Measurements from ENCODE around the gene UQCRC1.

Gene UQCRC1

GRCh38 chr3:48609088-48610005 lies at the start of gene UQCRC1:
TSS of gene UQCRC1 (minus strand) at chr3:48609646. CDS start at chr3:48609620, 26 bp downstream.
- DNase-seq: peak; percentile 38

- DNase-seq: no peak
Measured at GRCh38 chr3:48656841-48657281, 47.4 kb upstream of the UQCRC1 start.

- no peak for DNase-seq
Measured at GRCh38 chr3:48656061-48656840, 46.8 kb upstream of the UQCRC1 start.

- no peak for DNase-seq
Measured at GRCh38 chr3:48655606-48656005, 46.2 kb upstream of the UQCRC1 start.

- DNase-seq: no peak
Measured at GRCh38 chr3:48655063-48655462, 45.6 kb upstream of the UQCRC1 start.

GRCh38 chr3:48652923-48653715 lies 43.7 kb upstream of the UQCRC1 start:
- no peak for DNase-seq

GRCh38 chr3:48651771-48652170 lies 42.3 kb upstream of the UQCRC1 start:
- no peak for DNase-seq

GRCh38 chr3:48650723-48651122 lies 41.3 kb upstream of the UQCRC1 start:
- no peak for DNase-seq

- DNase-seq: no peak
Measured at GRCh38 chr3:48648188-48648850, 38.9 kb upstream of the UQCRC1 start.

GRCh38 chr3:48647714-48648113 lies 38.3 kb upstream of the UQCRC1 start:
- DNase-seq: no peak

- no peak for DNase-seq
Measured at GRCh38 chr3:48644898-48645760, 35.7 kb upstream of the UQCRC1 start.

GRCh38 chr3:48642605-48643004 lies 33.2 kb upstream of the UQCRC1 start:
- DNase-seq: no peak

- no peak for DNase-seq
Measured at GRCh38 chr3:48641396-48641795, 31.9 kb upstream of the UQCRC1 start.

GRCh38 chr3:48639944-48640606 lies 30.6 kb upstream of the UQCRC1 start:
- no peak for DNase-seq

- no peak for DNase-seq
Measured at GRCh38 chr3:48637305-48637704, 27.9 kb upstream of the UQCRC1 start.

GRCh38 chr3:48636149-48636655 lies 26.8 kb upstream of the UQCRC1 start:
- DNase-seq: no peak

- DNase-seq: peak; percentile 61
Measured at GRCh38 chr3:48635222-48636021, 26.0 kb upstream of the UQCRC1 start, which contains the start of gene SLC26A6. TSS of gene SLC26A6 (minus strand) at chr3:48635461. CDS start at chr3:48635393, 68 bp downstream.

GRCh38 chr3:48634661-48635221 lies 25.3 kb upstream of the UQCRC1 start:
- no peak for DNase-seq

GRCh38 chr3:48633743-48634142 lies 24.3 kb upstream of the UQCRC1 start:
- no peak for DNase-seq

Data from NCI-H1694 treated with DMSO at 0.1 percent for 48 hours (cell line).